K562 (cell line): ENCODE data around the gene PLEKHM3.

Experiments used
- EGR1 ChIP-seq: fragments of 450-650 bp; conservative IDR thresholded peaks from 2 replicates; pipeline ENCODE4 v1.6.1; 2017; ENCODE audit warnings: mild to moderate bottlenecking
- GABPB1 ChIP-seq: sonication (generic); formaldehyde crosslinking; IDR thresholded peaks from 2 replicates; pipeline ENCODE4 v1.8.0; 2022; ENCODE audit warnings: mild to moderate bottlenecking, missing genetic modification reagents
- HDAC6 ChIP-seq: IDR thresholded peaks from 2 replicates; pipeline ENCODE4 v1.6.1; 2012; ENCODE audit warnings: low read depth, mild to moderate bottlenecking, control low read depth, inconsistent platforms, low read length, moderate library complexity
- MYC ChIP-seq, 2 experiments: fragments of 250-450 bp in 1 of 2; sonication (Bioruptor Pico) in 1 of 2; IDR thresholded peaks; 2 replicates each; pipeline versions ENCODE4 v1.5.1 to v1.6.1; 2012 to 2021; ENCODE audit warnings: low read depth in 2 of 2, borderline replicate concordance in 1 of 2, improper control_type of control experiment in 1 of 2, low read length in 1 of 2, mild to moderate bottlenecking in 1 of 2, moderate library complexity in 1 of 2
- NUFIP1 ChIP-seq: fragments of 450-650 bp; IDR thresholded peaks from 2 replicates; pipeline ENCODE4 v1.6.1; 2018; ENCODE audit not compliant: partially characterized antibody
- WHSC1 ChIP-seq: IDR thresholded peaks from one replicate; pipeline ENCODE4 v1.6.1; 2012; ENCODE audit warnings: low read length, control low read depth, inconsistent platforms
- ZNF12 ChIP-seq: sonication (generic); formaldehyde crosslinking; IDR thresholded peaks from 2 replicates; pipeline ENCODE4 v1.4.0; 2020; ENCODE audit warnings: mild to moderate bottlenecking, missing genetic modification reagents
- ZNF197 ChIP-seq: fragments of 200-800 bp; sonication (Bioruptor generic); IDR thresholded peaks from 2 replicates; pipeline ENCODE4 v1.6.1; 2016; ENCODE audit warnings: low read depth, missing genetic modification characterization, missing compliant biosample characterization

DNA sequence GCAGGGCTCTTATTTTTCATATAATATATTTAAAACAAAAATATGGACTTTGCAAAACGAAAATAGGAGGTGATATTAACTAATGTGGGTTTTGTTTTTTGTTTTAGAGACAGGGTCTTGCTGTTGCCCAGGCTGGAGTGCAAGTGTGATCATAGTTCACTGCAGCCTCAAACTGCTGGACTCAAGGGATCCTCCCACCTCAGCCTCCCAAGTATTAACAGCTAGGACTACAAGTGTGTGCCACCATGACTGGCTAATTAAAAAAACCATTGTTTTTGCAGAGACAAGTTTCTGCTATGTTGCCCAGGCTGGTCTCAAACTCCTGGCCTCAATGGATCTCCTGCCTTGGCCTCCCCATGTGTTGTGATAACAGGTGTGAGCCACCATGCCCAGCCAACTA lies 185.2 kb downstream of the PLEKHM3 start:
- no peak for TF ChIP-seq GABPB1
- no peak for TF ChIP-seq NUFIP1
- no peak for TF ChIP-seq HDAC6
- no peak for TF ChIP-seq ZNF12 (CRISPR knock-in tag)
- TF ChIP-seq WHSC1 = no peak
- no peak for TF ChIP-seq MYC (IDR thresholded peaks at IDR 0.05; ENCODE audit: low read depth, low read length)
- no peak for TF ChIP-seq MYC (CRISPR knock-in tag; IDR thresholded peaks at IDR 0.05; ENCODE audit: borderline replicate concordance, low read depth)
- no peak for TF ChIP-seq ZNF197
- TF ChIP-seq EGR1 = no peak
